ENCODE measurements around the gene CACFD1. TPM values are rescaled to one million over a fixed set of nuclear protein-coding genes. Genes with fewer than 3 reads are reported as not detected.
A peak's percentile ranks its signal among the peaks of the same experiment; 100 is the strongest.

Gene CACFD1
- total RNA-seq, result 2.3 TPM

GRCh38 chr9:133459476-133460404 is at the start of gene CACFD1:
Gene CACFD1, plus strand, starts transcription at chr9:133459978. Its CDS starts 89 bp downstream, at chr9:133460067.
- H3K27me3 ChIP-seq (ENCODE audit: insufficient read depth, low read length), result no peaks in the 10 kb centered on the region
- peaks cover 16% of the 10 kb centered on the region for H3K4me1 ChIP-seq (ENCODE audit: insufficient read depth, low read length)
- H3K4me3 ChIP-seq (ENCODE audit: low read length), result peak within 1 kb of the TSS; percentile 59

GRCh38 chr9:133415170-133415569 is 44.6 kb upstream of the CACFD1 start:
- H3K9me3 ChIP-seq (ENCODE audit: low read depth, low read length), result no peaks in the 10 kb centered on the region

More at GRCh38 chr9:133459476-133460404, at the start of gene CACFD1:
- H3K9me3 ChIP-seq (ENCODE audit: low read depth, low read length), result no peaks in the 10 kb centered on the region

GRCh38 chr9:133417541-133418461 is 42.0 kb upstream of the CACFD1 start, which contains the start of gene REXO4:
Gene REXO4, minus strand, starts transcription at chr9:133418010. Its CDS starts 166 bp downstream, at chr9:133417844.
- H3K4me3 ChIP-seq (ENCODE audit: low read length), result peak within 1 kb of the TSS; percentile 60
- H3K4me1 ChIP-seq (ENCODE audit: insufficient read depth, low read length), result peaks cover 32% of the 10 kb centered on the region
- H3K9me3 ChIP-seq (ENCODE audit: low read depth, low read length), result no peaks in the 10 kb centered on the region
- H3K27me3 ChIP-seq (ENCODE audit: insufficient read depth, low read length), result no peaks in the 10 kb centered on the region

More at GRCh38 chr9:133415170-133415569, 44.6 kb upstream of the CACFD1 start:
- Histone ChIP-seq H3K27me3 (ENCODE audit: insufficient read depth, low read length) (no peaks in the 10 kb centered on the region), H3K4me1 (ENCODE audit: insufficient read depth, low read length) (peaks cover 32% of the 10 kb centered on the region), H3K4me3 (ENCODE audit: low read length) (no peak overlapping the region)

- H3K4me3 ChIP-seq (ENCODE audit: low read length), result no peak overlapping the region
- H3K27me3 ChIP-seq (ENCODE audit: insufficient read depth, low read length), result no peaks in the 10 kb centered on the region
- H3K9me3 ChIP-seq (ENCODE audit: low read depth, low read length), result no peaks in the 10 kb centered on the region
- peaks cover 32% of the 10 kb centered on the region for H3K4me1 ChIP-seq (ENCODE audit: insufficient read depth, low read length)
These were observed 40.8 kb upstream of the CACFD1 start for GRCh38 chr9:133419005-133419404.

- Histone ChIP-seq H3K9me3 (ENCODE audit: low read depth, low read length) (no peaks in the 10 kb centered on the region), H3K27me3 (ENCODE audit: insufficient read depth, low read length) (no peaks in the 10 kb centered on the region), H3K4me1 (ENCODE audit: insufficient read depth, low read length) (peaks cover 29% of the 10 kb centered on the region), H3K4me3 (ENCODE audit: low read length) (no peak overlapping the region)
These were observed 39.4 kb upstream of the CACFD1 start for GRCh38 chr9:133420392-133420827.

GRCh38 chr9:133421615-133422542 is 37.9 kb upstream of the CACFD1 start, which contains the start of gene ADAMTS13:
Gene ADAMTS13, plus strand, starts transcription at chr9:133422367. Its CDS starts 77 bp downstream, at chr9:133422444.
- Histone ChIP-seq H3K9me3 (ENCODE audit: low read depth, low read length) (no peaks in the 10 kb centered on the region), H3K4me1 (ENCODE audit: insufficient read depth, low read length) (peaks cover 14% of the 10 kb centered on the region), H3K4me3 (ENCODE audit: low read length) (no peak within 1 kb of the TSS), H3K27me3 (ENCODE audit: insufficient read depth, low read length) (no peaks in the 10 kb centered on the region)

- Histone ChIP-seq H3K4me1 (ENCODE audit: insufficient read depth, low read length) (peaks cover 10% of the 10 kb centered on the region), H3K27me3 (ENCODE audit: insufficient read depth, low read length) (peaks cover 9% of the 10 kb centered on the region), H3K4me3 (ENCODE audit: low read length) (no peak overlapping the region), H3K9me3 (ENCODE audit: low read depth, low read length) (no peaks in the 10 kb centered on the region)
These were observed 36.6 kb upstream of the CACFD1 start for GRCh38 chr9:133423216-133423615.

GRCh38 chr9:133424187-133424586 is 35.6 kb upstream of the CACFD1 start:
- peaks cover 9% of the 10 kb centered on the region for H3K27me3 ChIP-seq (ENCODE audit: insufficient read depth, low read length)
- H3K4me1 ChIP-seq (ENCODE audit: insufficient read depth, low read length), result peaks cover 3% of the 10 kb centered on the region
- no peaks in the 10 kb centered on the region for H3K9me3 ChIP-seq (ENCODE audit: low read depth, low read length)
- H3K4me3 ChIP-seq (ENCODE audit: low read length), result no peak overlapping the region

GRCh38 chr9:133425049-133425632 is 34.6 kb upstream of the CACFD1 start:
- H3K9me3 ChIP-seq (ENCODE audit: low read depth, low read length), result no peaks in the 10 kb centered on the region
- peaks cover 9% of the 10 kb centered on the region for H3K27me3 ChIP-seq (ENCODE audit: insufficient read depth, low read length)
- peaks cover 3% of the 10 kb centered on the region for H3K4me1 ChIP-seq (ENCODE audit: insufficient read depth, low read length)
- no peak overlapping the region for H3K4me3 ChIP-seq (ENCODE audit: low read length)

GRCh38 chr9:133426011-133426410 is 33.8 kb upstream of the CACFD1 start:
- H3K9me3 ChIP-seq (ENCODE audit: low read depth, low read length), result no peaks in the 10 kb centered on the region
- H3K4me1 ChIP-seq (ENCODE audit: insufficient read depth, low read length), result peaks cover 3% of the 10 kb centered on the region
- H3K27me3 ChIP-seq (ENCODE audit: insufficient read depth, low read length), result peaks cover 9% of the 10 kb centered on the region
- no peak overlapping the region for H3K4me3 ChIP-seq (ENCODE audit: low read length)

GRCh38 chr9:133427658-133428348 is 32.0 kb upstream of the CACFD1 start:
- H3K27me3 ChIP-seq (ENCODE audit: insufficient read depth, low read length), result peaks cover 9% of the 10 kb centered on the region
- H3K4me3 ChIP-seq (ENCODE audit: low read length), result no peak overlapping the region
- H3K9me3 ChIP-seq (ENCODE audit: low read depth, low read length), result no peaks in the 10 kb centered on the region
- H3K4me1 ChIP-seq (ENCODE audit: insufficient read depth, low read length), result peaks cover 3% of the 10 kb centered on the region

GRCh38 chr9:133428617-133429101 is 31.1 kb upstream of the CACFD1 start:
- Histone ChIP-seq H3K27me3 (ENCODE audit: insufficient read depth, low read length) (peaks cover 9% of the 10 kb centered on the region), H3K9me3 (ENCODE audit: low read depth, low read length) (no peaks in the 10 kb centered on the region), H3K4me3 (ENCODE audit: low read length) (no peak overlapping the region), H3K4me1 (ENCODE audit: insufficient read depth, low read length) (peaks cover 3% of the 10 kb centered on the region)

GRCh38 chr9:133429214-133429613 is 30.6 kb upstream of the CACFD1 start:
- H3K4me1 ChIP-seq (ENCODE audit: insufficient read depth, low read length), result peaks cover 3% of the 10 kb centered on the region
- no peaks in the 10 kb centered on the region for H3K9me3 ChIP-seq (ENCODE audit: low read depth, low read length)
- H3K4me3 ChIP-seq (ENCODE audit: low read length), result no peak overlapping the region
- H3K27me3 ChIP-seq (ENCODE audit: insufficient read depth, low read length), result peaks cover 9% of the 10 kb centered on the region
